GM18508 (cell line): ENCODE data around the gene SRSF1.
"Not testable (repeated sequence)": the region's sequence is repeated elsewhere in the genome, so short reads cannot be mapped to it uniquely, and the experiment has no call there.

Experiments
- ATAC-seq: cut with Tn5 transposase; IDR thresholded peaks from one replicate; pipeline ENCODE4 v1.9.1; 2021; ENCODE audit warnings: moderate number of reproducible peaks; ENCODE audit not compliant: insufficient read depth, unreplicated experiment

The SRSF1 gene

DNA sequence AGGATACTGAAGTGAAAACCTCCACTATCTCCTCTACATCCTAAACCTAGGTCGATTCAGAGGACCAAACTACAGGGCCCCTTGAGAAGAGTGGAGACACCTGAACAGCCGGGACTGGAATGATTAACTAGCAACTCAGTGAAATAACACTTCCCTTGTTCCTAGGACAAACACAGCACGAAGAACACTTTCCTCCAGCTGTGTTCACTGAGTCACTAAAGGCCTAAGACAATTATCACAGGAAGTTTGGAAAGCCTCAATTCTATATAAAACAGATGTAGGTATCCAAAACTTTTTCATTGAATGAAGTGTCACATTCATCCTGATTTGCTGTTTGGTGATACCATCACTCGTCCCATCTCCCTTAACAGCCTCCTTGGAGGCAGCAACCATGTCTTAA lies 36.3 kb downstream of the SRSF1 start:
- ATAC-seq: no peak

GRCh38 chr17:57968456-57968855 lies 38.6 kb downstream of the SRSF1 start:
- no peak for ATAC-seq

DNA sequence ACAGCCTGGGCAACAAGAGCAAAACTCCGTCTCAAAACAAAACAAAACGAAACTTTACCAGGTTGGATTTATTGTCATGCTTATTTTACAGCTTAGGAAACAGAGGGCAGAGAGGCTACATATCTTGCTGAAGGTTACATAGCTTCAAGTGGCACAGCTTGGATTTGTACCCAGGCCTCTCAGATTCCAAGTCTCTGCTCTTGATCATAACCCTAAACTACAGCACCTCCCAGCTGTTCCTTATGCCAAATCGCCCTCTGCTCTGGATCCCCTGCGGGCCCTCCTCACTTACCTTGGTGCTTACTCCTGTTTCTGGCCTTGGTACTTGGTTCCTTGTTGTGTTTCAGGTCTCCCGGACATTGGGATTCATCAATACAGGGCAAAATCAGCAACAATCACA lies 40.2 kb downstream of the SRSF1 start:
- ATAC-seq: no peak

GRCh38 chr17:57966246-57966645 lies 40.8 kb downstream of the SRSF1 start:
- ATAC-seq: no peak

DNA sequence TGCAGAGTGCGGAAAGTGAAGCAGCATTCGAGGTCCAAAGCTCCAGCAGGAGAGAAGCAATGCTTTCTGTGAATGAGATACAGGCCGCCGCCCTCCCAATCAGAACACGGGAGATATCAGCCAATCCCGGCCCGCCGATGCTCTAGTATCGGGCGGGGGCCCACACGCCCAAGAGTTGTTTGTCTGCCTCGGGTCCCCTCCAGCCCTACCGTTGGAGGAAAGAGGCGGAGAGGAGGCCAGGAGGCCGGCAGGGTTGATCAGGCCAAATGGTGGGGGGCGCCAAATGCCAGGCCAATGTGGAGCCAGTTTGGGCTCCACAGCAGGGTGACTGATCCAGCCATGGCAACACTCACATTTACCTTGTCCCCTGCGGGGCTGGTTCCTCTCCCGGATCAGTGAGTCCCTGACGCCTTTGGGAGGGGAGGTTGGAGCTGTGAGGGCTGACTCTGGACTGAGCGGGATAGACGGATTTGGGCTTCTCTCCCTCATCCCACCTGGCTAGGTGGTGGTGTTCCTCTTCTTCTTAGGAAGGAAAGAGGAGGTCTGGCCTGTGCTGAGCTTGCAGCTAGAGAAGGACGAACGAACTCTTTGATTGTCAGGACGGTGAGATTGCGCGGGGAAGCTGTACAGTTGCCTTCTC lies 41.4 kb downstream of the SRSF1 start:
- ATAC-seq: no peak

DNA sequence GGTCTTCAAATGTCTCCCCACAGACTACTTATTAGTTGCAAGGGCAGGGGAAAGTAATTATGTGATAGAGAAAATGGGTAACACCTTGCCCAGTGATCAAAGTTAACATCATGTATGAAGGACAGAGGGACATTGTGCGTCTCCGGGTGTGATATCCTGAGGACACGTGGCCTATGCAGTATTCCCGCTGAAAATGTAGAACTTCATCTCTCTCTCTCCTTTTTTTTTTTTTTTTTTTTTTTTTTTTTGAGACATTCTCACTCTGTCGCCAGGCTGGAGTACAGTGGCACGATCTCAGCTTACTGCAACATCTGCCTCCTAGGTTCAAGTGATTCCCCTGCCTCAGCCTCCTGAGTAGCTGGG lies 43.9 kb downstream of the SRSF1 start:
- ATAC-seq: no peak

- ATAC-seq: no peak
Measured at GRCh38 chr17:57962279-57963148, 44.5 kb downstream of the SRSF1 start.

GRCh38 chr17:57959929-57960328 lies 47.1 kb downstream of the SRSF1 start:
- ATAC-seq: no peak

GRCh38 chr17:57958391-57958790 lies 48.7 kb downstream of the SRSF1 start:
- ATAC-seq: not testable (repeated sequence)

GRCh38 chr17:57957886-57958285 lies 49.2 kb downstream of the SRSF1 start:
- no peak for ATAC-seq

DNA sequence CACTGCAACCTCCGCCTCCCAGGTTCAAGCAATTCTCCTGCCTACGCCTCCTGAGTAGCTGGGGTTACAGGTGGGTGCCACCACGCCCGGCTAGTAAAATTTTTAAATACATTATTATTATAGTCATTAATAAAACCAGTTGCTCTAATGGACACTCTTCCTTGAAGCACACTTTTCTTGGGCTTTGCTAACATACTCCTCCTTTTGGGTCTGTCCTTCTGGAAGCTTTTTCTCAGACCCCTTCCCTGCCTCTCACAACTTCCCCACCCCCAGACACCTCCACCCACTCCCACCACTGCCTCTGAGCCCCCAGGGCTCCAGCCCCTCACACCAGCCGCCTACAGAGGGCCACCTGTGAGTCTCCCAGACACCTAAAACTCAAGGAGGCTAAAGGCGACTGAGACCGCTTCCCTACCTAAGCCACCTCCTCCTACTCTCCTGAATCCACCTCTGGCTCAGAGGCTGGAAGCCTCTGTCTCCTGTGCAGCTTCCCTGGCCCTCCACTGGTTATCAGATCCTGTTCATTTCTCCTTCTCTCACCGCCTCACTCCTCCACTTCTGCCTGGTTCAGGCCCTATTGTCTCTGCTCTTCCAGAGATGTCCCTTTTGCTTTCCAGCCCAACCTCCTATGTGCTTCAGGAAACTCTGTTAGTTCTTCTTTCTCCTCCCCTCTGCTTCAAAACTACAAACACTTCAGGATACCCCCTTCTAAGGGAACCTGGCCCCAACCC lies 49.8 kb downstream of the SRSF1 start:
- no peak for ATAC-seq

DNA sequence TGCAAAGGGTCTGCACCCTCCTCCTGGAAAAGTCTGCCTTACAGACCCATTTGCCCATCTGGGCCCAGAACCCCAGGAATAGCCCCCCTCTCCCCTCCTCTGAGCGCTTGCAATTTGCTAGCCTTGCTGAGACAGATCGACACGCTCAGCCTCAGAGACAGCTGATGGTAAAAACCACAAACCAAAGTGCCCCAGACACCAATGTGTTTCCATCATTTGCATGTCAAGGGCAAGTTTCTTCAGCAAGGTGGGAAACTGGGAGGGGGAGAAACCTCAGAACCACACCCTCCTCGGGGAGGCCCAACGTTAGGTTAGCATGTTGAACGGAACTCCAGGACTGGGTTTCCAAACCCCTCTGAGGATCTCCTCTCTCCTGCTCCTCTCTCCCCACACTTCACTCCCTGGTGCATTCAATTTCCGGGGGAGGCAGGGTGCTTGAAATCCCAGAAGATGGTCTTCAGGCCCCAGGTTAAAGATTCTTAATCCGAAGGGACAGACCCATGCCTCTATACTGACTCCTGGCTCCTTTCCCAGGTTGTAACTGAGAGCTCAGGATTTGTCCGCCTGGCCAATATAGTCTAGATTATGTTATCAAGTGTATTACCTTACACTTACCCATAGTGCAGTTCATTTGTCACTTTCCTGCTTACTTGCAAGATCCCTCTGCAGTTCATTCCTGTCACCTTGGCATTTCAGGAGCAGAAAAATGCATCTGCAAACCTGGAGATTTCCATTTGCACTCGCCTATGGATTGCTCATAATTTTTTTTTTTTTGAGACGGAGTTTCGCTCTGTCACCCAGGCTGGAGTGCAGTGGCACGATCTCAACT lies 50.5 kb downstream of the SRSF1 start:
- peak; percentile 46 for ATAC-seq

DNA sequence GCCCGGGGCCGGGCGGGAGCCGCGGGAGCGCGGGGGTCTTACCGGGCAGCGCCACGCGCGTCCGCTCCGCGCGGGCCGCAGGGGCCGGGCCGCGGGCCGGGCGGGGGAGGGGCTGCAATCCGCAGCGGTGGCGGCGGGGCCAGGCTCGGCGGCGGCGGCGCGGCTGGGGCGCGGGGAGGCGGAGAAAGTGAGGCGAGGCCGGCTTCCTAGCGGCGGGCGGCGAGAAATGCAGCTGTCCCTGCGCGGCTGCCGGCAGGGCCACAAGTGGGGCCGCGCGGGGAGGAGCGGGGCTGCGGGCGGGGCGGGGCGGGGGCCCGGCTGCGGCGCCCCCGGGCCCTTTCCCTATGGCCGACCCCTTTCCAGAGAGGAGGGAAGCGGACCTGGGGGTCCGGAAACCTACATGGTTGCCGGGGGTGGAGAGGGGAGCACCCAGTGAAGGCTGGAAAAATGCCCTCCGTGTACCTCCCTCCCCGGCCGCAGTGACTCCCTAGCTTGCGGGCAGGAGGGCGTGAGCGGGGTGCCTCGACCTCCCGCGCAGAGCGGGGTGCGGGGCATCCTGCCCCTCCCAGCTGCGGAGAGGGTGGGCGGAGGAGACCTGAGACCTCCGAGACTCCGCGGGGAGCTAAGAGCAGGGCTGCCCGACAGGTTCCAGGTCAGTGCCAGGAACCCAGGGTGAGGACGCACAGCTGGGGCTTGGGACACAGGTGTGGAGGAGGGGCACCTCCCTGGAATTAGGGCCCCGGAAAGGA lies 51.7 kb downstream of the SRSF1 start, which contains the start of gene CUEDC1:
TSS of gene CUEDC1 (minus strand) at position 230 of the 749 bp plus-strand sequence. CDS start 69,848 bp downstream, outside the sequence.
- ATAC-seq: no peak

DNA sequence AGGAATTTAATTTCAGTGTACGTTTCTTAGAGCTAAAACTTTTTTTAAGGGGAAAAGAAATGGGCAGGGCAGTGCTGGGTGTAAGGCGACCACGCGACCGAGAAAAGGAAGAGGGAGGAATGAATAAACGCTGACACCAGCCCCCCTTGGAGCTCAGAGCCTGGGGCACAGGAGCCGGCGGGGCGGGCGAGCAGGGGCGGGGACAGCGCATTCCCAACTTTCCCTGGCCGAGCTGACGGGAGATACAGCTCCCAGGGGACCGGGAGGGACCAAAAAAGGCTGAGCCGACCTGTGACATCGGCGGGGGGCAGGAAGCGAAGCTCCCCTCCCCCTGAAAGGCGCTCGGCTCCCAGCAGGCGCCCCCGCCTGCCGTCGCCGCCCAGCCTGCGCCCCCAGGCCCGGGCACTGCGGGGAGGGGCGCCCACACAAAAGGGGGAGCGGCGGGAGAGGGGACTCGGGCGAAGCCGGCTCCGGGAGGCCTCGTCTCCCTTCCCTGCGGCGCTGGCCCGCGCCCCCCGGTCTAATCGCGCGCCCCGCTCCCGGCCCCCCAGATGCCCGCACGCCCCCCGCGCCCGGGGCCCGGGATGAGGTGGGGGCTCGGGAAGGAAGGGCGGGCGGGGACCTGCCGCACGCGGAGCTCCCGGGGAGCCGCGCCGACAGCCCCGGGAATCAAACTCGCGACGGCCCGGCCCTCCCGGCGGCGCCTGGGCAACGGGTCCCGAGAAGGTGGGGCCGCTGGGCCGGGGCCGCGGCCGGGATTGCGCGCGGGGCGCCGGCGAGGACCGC lies 52.5 kb downstream of the SRSF1 start:
- no peak for ATAC-seq

- no peak for ATAC-seq
Measured at GRCh38 chr17:57953705-57954396, 53.2 kb downstream of the SRSF1 start.
